Activated T-helper 1 cell treated with anti-CD3 and anti-CD28 coated beads, Interleukin-12 subunit alpha, Interleukin-12 subunit beta, Interleukin-2, Interleukin-4 antibody, amounts not matched to agents 30 ng/mL and 10 ng/mL and 1 ng/mL, durations not matched to agents 14 hours and 24 hours and 36 hours (primary cell): Measurements from ENCODE around the gene IGF2. TPM values are rescaled to one million over a fixed set of nuclear protein-coding genes. Genes with fewer than 3 reads are reported as not detected.
"Not testable (repeated sequence)": the region's sequence is repeated elsewhere in the genome, so short reads cannot be mapped to it uniquely, and the experiment has no call there.

ENCODE experiments used
- DNase-seq: peaks from one replicate; pipeline ENCODE4 v3.0.0; 2021; ENCODE audit warnings: low spot score
- H3K27ac Mint-ChIP-seq: one replicate; pipeline ENCODE4 v1.8.0; 2021; ENCODE audit warnings: mild to moderate bottlenecking, mixed read lengths
- H3K27me3 Mint-ChIP-seq: one replicate; pipeline ENCODE4 v1.8.0; 2022; ENCODE audit warnings: mild to moderate bottlenecking, moderate library complexity, mixed read lengths; ENCODE audit not compliant: insufficient read depth
- H3K36me3 Mint-ChIP-seq: one replicate; pipeline ENCODE4 v1.8.0; 2021; ENCODE audit warnings: low read depth, mixed read lengths
- H3K4me1 Mint-ChIP-seq: one replicate; pipeline ENCODE4 v1.8.0; 2021; ENCODE audit warnings: low read depth, mixed read lengths
- H3K4me3 Mint-ChIP-seq: one replicate; pipeline ENCODE4 v1.8.0; 2021; ENCODE audit warnings: mild to moderate bottlenecking, moderate library complexity, mixed read lengths
- H3K9me3 Mint-ChIP-seq: one replicate; pipeline ENCODE4 v1.8.0; 2021; ENCODE audit warnings: mixed read lengths
- intact Hi-C: fragments of 100-400 bp; cut with micrococcal nuclease; formaldehyde crosslinking; loops from one replicate; pipeline ENCODE4 v1.15.1; 2024
- total RNA-seq: library from RNA; stranded (reverse); gene quantifications from 2 replicates; pipeline ENCODE4 v1.2.3, GENCODE V29; 2022

IGF2 gene
- total RNA-seq, 1 donor from 2014 or later: 1.5 TPM

DNA sequence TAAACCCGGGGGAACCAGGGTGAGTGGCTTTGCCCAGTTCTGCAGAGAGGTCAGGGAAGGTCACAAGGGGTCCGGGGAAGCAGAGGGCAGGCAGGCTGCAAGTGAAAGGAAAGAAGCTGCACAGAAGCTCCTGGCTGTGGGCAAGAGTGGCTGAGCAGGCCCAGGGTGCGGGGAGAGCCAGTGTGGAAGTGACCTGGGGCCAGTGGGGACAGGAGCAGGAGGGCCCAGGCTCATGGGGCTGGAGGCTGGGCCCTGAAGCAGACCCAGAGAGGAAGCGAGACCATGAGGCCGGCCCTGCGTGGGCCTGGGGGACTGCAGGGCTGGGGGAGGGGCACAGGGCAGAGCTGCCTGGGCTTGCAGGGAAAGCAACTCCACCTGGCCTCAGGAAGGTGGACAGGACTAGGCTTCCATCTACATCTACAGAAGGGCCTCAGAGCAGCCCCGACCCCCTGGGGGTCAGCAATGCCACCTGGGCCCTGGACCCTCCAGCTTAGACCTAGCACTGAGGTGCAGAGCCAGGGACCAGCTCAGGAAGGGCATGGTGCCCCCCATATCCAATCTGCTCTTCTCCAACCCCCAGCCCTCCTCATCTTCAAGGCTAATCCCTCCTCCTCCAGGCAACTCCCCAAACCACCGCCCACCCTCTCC, 11.6 kb downstream of the IGF2 start:
- H3K4me1 Mint-ChIP-seq: no peaks in the 10 kb centered on the region
- H3K36me3 Mint-ChIP-seq: no peaks in the 10 kb centered on the region
- H3K9me3 Mint-ChIP-seq: peaks cover 9% of the 10 kb centered on the region
- no peak overlapping the region for H3K4me3 Mint-ChIP-seq
- H3K27me3 Mint-ChIP-seq: peaks cover 7% of the 10 kb centered on the region
- no peak for DNase-seq
- no peak overlapping the region for H3K27ac Mint-ChIP-seq
- intact Hi-C loops: no loop called here

DNA sequence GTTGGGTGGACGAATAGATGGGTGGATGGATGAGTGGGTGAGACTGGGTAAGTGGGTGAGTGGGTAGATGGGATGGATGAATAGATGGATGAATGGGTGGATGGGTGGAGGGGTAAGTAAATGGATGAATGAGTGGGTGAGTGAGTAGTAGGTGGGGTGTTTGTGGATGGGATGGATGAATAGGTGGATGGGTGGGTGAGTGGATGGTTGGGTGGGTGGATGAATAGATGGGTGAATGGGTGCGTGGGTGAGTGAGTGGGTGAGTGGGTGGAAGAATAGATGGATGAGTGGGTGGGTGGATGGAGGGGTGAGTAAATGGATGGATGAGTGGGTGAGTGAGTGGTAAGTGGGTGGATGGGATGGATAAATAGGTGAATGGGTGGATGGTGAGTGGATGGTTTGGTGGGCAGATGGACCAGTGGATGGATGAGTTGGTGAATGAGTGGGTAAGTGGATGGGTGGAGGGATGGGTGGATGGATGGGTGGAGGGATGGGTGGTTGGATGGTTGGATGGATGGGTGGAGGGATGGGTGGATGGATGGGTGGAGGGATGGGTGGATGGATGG, 12.6 kb downstream of the IGF2 start:
- Mint-ChIP-seq H3K27ac (no peak overlapping the region), H3K9me3 (peaks cover 9% of the 10 kb centered on the region), H3K4me1 (no peaks in the 10 kb centered on the region), H3K4me3 (no peak overlapping the region), H3K27me3 (peaks cover 3% of the 10 kb centered on the region), H3K36me3 (no peaks in the 10 kb centered on the region)
- DNase-seq: no peak
- intact Hi-C loops: no loop called here

DNA sequence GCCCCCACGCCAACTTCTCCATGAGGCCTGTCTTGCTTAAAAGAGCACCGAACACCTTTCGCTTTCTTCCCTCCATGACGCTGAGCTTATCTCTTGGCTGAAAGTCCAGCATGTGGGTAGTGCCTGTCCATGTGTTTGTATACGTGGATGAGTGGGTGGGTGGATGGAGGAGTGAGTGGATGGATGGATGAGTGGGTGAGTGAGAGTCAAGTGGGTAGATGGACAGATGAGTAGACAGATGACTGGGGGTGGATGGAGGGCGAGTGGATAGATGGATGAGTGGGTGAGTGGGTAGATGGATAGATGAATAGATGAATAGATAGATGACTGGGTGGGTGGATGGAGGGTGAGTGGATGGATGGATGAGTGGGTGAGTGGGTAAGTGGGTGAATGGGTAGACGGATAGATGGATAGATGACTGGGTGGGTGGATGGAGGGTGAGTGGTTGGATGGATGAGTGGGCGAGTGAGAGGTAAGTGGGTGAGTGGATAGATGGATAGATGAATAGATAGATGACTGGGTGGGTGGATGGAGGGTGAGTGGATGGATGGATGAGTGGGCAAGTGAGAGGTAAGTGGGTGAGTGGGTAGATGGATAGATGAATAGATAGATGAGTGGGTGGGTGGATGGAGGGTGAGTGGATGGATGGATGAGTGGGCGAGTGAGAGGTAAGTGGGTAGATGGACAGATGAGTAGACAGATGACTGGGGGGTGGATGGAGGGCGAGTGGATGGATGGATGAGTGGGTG, 14.3 kb downstream of the IGF2 start:
- H3K27ac Mint-ChIP-seq, H3K4me3 Mint-ChIP-seq, DNase-seq, H3K9me3 Mint-ChIP-seq, intact Hi-C loops, H3K27me3 Mint-ChIP-seq, H3K4me1 Mint-ChIP-seq, H3K36me3 Mint-ChIP-seq: not testable (repeated sequence)

DNA sequence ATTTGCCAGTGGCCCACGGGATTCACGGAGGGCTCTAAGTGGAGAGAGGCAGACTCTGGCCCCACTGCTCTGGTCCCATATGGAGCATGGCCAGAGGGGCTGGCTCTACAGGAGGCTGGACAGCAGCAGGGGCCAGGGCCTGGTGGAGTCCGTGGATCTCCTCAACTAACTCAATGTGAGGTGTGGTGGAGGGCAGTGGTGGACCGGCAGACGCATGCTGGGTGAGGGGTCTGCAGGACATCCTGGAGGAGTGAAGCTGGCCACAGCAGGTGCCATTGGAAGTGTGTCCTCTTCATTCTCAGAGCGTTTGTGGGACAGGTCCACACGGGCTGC, 15.6 kb downstream of the IGF2 start:
- intact Hi-C loops: no loop called here
- H3K4me1 Mint-ChIP-seq: no peaks in the 10 kb centered on the region
- no peak for DNase-seq
- no peak overlapping the region for H3K27ac Mint-ChIP-seq
- H3K27me3 Mint-ChIP-seq: no peaks in the 10 kb centered on the region
- peaks cover 5% of the 10 kb centered on the region for H3K9me3 Mint-ChIP-seq
- no peak overlapping the region for H3K4me3 Mint-ChIP-seq
- no peaks in the 10 kb centered on the region for H3K36me3 Mint-ChIP-seq

DNA sequence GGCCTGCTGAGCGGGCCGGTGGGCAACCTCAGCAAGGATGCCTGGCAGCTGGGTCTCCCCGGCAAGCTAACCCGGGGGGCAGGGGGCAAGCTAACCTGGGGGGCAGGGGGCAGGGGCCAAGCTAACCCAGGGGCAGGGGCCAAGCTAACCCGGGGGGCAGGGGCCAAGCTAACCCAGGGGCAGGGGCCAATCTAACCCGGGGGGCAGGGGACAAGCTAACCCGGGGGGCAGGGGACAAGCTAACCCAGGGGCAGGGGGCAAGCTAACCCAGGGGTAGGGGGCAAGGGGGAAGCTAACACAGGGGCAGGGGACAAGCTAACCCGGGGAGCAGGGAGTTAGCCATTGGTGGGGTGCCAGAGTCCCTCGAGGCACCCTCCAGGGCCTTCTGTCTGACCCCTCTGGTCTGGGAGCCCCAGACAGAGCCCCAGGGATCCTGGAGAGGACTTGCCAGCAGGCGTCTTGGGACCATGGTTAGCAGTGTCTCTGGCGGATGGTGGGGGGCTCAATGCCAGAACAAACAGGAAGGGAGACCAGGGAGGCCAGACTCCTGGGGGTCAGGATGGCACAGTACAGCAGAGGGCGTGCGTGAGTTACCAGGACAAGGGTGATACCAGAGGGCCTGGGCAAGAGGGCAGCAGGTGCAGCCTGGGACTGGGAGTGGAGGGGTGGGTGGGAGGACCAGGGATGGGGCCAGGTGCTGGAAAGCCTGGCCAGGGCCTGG, 16.1 kb downstream of the IGF2 start:
- no peak overlapping the region for H3K4me3 Mint-ChIP-seq
- H3K9me3 Mint-ChIP-seq: peaks cover 5% of the 10 kb centered on the region
- DNase-seq: no peak
- no peaks in the 10 kb centered on the region for H3K27me3 Mint-ChIP-seq
- H3K36me3 Mint-ChIP-seq: no peaks in the 10 kb centered on the region
- no peak overlapping the region for H3K27ac Mint-ChIP-seq
- no peaks in the 10 kb centered on the region for H3K4me1 Mint-ChIP-seq
- intact Hi-C loops: no loop called here

DNA sequence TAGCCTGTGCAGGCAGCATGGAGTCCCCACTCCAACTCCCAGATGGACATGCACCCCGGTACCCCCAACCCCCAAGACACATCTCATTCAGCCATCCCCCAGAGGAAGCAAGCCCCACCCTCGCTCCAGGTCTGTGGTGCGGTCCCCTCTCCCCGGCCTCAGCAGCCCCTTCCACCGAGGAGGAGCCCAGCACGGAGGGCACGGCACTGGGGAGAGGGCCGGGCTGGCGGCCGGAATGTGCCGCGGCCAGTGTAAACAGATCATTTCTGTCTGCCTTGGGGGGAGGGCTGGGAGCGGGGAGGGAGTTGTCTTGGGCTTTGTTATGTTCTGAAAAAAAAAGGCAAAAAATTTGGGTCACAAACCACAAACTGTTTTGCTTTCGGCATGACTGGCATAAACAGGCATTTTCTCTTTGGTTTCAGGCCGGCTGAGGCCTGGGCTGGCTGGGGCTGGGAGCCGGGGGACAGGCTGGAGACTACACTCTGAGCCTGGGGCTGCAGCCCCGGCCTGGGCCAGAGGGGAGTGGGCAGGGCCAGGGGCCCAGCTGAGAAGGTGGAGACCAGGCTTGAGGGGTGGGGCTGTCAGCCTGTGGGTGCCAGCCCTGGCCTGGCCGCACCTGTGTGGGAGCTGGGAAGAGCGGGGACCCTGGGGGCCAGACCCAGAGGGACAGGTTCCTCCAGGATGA, 16.8 kb downstream of the IGF2 start:
- Mint-ChIP-seq H3K27ac (no peak overlapping the region), H3K27me3 (no peaks in the 10 kb centered on the region), H3K36me3 (no peaks in the 10 kb centered on the region), H3K4me3 (no peak overlapping the region), H3K4me1 (no peaks in the 10 kb centered on the region), H3K9me3 (peaks cover 5% of the 10 kb centered on the region)
- DNase-seq: no peak
- intact Hi-C loops: no loop called here

DNA sequence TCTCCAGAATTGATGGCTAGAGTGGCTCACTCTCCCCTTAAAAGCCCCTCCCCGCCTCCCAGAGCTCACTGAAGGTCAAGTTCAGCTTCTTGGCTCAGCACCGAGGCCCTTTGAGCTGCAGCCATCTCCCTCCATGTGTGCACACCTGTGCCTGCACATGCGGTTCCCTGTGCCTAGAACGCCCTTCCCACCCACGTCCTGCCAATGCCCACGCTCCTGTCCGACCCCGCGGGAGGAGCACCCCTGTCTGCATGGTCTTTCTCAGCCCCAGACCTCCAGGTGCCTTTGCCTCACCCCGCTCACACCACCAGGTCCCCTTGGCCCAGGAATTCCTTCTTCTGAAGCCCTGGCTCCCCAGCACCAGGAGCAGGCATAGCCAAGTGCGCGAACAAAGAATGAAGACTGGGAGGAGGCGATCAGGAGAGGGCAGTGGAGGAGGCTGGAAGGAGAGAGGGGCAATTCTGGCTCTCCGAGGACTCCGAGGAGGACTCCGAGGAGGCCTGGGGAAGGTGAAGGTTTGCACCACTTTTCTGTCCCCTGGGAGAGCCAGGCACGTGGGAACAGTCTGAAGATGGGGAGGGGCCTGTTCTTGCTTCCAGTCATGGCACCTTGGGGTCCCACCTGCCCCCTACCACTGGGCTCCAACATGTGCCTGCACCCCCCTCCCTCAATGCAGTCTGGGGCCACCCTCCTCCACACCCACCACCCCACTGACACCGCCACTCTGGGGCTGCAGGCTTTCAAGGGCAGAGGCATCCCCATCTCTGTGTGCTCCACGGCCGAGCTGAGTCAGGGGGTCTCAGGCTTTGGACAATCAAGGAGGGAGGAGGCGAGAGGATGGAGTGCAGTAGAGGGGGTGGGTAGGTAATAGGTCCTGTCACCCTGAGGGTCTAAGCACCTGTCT, 17.7 kb downstream of the IGF2 start:
- Mint-ChIP-seq H3K4me1 (no peaks in the 10 kb centered on the region), H3K27me3 (peaks cover under 1% of the 10 kb centered on the region), H3K36me3 (no peaks in the 10 kb centered on the region), H3K9me3 (peaks cover 5% of the 10 kb centered on the region), H3K4me3 (no peak overlapping the region), H3K27ac (no peak overlapping the region)
- DNase-seq: no peak
- intact Hi-C loops: no loop called here

DNA sequence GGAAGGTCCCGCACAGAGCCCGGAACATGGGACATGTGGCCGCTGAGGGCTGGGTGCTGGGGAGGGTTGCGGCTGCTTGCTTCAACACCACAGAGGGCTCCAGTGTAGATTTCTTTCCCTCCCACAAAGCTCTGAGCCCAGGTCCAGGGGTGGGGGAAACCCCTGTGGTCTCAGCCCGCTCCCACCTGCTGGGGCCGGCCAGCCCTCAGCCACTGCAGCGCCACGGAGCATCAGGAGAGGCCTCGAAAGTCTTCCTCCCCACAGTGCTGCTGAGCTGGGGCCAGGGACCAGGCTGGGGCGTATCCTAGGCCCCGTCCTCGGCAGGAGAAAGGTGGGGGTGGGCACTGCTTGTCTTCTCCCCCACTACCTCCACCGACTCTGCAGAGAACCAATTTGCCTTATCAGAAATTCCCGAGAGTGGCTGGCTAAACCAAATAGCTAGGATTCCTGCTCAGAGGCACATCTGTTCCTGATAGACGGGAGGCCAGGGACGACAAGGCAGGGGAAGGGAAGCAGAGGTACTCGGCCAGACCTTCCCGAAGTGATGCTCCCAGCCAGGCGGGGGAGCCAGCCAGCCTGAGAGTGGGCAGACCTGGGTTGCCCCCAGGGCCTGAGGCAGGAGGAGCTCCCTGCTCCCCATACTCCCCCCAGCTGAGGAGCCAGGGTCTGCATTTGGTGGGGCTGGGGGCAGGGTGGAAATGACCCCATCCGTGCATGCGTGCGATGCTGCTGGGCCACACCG, 18.7 kb downstream of the IGF2 start:
- Mint-ChIP-seq H3K9me3 (peaks cover 5% of the 10 kb centered on the region), H3K4me3 (no peak overlapping the region), H3K36me3 (no peaks in the 10 kb centered on the region)

DNA sequence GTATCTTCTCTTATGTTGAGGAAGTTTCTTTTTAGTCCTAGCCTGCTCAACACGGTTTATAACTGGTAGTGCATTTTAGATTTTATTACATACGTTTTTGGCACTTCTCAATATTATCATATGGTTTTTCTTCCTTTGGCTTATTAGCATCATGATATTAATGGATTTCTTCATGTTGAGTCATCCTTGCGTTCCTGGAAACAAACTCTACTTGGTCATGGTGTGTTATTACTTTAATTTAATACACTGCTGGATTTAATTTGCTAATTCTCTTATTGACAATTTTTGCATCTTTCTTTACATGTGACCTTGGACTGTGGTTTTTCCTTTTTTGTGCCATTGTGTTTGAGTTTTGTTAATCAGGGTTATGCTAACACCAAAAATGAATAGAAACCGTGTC, 20.5 kb downstream of the IGF2 start:
- intact Hi-C loops: no loop called here
- H3K36me3 Mint-ChIP-seq: no peaks in the 10 kb centered on the region
- no peak overlapping the region for H3K4me3 Mint-ChIP-seq
- no peak overlapping the region for H3K27ac Mint-ChIP-seq
- H3K9me3 Mint-ChIP-seq: no peaks in the 10 kb centered on the region
- no peaks in the 10 kb centered on the region for H3K4me1 Mint-ChIP-seq
- peaks cover 4% of the 10 kb centered on the region for H3K27me3 Mint-ChIP-seq
- no peak for DNase-seq

More for the DNA sequence above, 18.7 kb downstream of the IGF2 start:
- H3K27me3 Mint-ChIP-seq: peaks cover 4% of the 10 kb centered on the region
- H3K27ac Mint-ChIP-seq: no peak overlapping the region
- no peaks in the 10 kb centered on the region for H3K4me1 Mint-ChIP-seq
- intact Hi-C loops: no loop called here
- no peak for DNase-seq

DNA sequence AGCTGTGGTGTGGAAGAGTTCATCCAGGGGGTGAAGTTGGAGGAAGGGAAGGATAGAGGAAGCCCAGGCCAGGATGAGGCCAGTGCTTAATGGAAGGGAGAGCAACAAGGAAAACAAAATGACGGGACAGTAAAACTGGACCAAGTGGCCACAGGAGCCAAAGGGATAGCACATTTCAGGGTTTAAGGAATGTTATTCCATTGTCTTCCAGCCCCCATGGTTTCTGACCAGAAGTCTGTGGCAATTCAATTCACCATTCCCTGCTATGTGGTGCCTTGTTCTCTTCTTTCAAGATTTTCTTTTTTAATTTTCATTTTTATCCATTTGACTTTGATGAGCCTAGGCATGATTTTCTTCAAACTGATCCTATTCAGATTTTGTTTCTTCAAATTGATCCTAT, 22.5 kb downstream of the IGF2 start:
- intact Hi-C loops: no loop called here
- no peak for DNase-seq
- Mint-ChIP-seq H3K27ac (no peak overlapping the region), H3K36me3 (no peaks in the 10 kb centered on the region), H3K27me3 (peaks cover 4% of the 10 kb centered on the region), H3K9me3 (no peaks in the 10 kb centered on the region), H3K4me3 (no peak overlapping the region), H3K4me1 (no peaks in the 10 kb centered on the region)

DNA sequence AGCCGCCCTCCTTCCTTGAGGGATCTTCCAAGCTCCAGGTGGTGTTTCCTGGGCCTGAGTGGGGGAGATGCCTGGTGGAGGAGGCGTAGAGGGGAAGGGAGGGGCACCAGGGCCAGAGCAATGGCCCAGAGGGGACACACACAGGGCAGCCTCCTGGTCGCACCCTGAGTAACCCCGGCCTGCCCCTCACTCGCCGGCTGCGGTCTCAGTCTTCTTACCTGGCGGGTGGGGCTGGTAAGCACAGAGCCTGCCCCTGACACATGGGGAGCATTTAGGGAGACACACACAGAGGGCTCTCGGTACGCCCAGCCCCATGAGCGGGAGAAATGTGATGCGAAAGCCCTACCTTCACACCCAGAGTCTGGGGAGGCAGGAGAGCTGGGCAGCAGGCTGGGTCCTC, 23.9 kb downstream of the IGF2 start:
- no peaks in the 10 kb centered on the region for H3K36me3 Mint-ChIP-seq
- intact Hi-C loops: no loop called here
- DNase-seq: no peak
- no peaks in the 10 kb centered on the region for H3K4me1 Mint-ChIP-seq
- no peak overlapping the region for H3K27ac Mint-ChIP-seq
- H3K27me3 Mint-ChIP-seq: peaks cover 4% of the 10 kb centered on the region
- H3K4me3 Mint-ChIP-seq: no peak overlapping the region
- H3K9me3 Mint-ChIP-seq: no peaks in the 10 kb centered on the region
